GM21367 (cell line): ENCODE data around the gene ADAMTS20.
"Not testable (repeated sequence)": the region's sequence is repeated elsewhere in the genome, so short reads cannot be mapped to it uniquely, and the experiment has no call there.

Experiments used
- ATAC-seq: cut with Tn5 transposase; IDR thresholded peaks from one replicate; pipeline ENCODE4 v1.9.1; 2021; ENCODE audit not compliant: unreplicated experiment

ADAMTS20 gene, protein sequence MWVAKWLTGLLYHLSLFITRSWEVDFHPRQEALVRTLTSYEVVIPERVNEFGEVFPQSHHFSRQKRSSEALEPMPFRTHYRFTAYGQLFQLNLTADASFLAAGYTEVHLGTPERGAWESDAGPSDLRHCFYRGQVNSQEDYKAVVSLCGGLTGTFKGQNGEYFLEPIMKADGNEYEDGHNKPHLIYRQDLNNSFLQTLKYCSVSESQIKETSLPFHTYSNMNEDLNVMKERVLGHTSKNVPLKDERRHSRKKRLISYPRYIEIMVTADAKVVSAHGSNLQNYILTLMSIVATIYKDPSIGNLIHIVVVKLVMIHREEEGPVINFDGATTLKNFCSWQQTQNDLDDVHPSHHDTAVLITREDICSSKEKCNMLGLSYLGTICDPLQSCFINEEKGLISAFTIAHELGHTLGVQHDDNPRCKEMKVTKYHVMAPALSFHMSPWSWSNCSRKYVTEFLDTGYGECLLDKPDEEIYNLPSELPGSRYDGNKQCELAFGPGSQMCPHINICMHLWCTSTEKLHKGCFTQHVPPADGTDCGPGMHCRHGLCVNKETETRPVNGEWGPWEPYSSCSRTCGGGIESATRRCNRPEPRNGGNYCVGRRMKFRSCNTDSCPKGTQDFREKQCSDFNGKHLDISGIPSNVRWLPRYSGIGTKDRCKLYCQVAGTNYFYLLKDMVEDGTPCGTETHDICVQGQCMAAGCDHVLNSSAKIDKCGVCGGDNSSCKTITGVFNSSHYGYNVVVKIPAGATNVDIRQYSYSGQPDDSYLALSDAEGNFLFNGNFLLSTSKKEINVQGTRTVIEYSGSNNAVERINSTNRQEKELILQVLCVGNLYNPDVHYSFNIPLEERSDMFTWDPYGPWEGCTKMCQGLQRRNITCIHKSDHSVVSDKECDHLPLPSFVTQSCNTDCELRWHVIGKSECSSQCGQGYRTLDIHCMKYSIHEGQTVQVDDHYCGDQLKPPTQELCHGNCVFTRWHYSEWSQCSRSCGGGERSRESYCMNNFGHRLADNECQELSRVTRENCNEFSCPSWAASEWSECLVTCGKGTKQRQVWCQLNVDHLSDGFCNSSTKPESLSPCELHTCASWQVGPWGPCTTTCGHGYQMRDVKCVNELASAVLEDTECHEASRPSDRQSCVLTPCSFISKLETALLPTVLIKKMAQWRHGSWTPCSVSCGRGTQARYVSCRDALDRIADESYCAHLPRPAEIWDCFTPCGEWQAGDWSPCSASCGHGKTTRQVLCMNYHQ (N-terminal part only)

DNA sequence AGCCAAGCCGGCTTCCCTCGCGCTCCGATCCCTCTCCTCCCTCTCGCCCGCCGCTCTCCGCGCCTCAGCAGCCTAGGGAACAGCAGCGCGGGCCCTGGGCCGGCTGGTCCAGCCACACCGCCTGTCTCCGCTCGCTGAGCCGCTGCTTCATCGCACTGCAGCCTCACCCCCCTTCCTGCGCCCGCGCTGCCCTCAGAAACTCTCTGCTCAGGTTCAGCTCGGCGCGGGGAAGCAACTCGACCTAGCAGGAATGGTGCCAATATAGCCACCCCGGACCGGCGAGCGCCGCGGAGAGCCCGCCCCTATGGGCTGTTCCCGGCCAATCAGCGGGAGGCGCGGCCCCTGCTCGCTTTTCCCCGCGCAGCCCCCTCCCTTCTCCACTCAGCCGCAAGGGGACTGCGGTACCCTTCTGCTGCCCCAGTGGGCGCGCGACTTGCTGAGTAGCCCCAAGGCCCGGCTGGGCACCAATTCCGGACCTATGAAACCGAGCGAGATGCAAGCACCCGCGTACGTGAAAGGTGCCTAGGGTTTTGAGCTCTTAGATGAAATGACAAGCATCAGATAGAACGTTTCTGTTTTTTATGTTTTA, at the start of gene ADAMTS20:
TSS of gene ADAMTS20 (minus strand) at position 233 of the 589 bp plus-strand sequence. CDS start 282 bp downstream, outside the sequence.
- no peak for ATAC-seq

DNA sequence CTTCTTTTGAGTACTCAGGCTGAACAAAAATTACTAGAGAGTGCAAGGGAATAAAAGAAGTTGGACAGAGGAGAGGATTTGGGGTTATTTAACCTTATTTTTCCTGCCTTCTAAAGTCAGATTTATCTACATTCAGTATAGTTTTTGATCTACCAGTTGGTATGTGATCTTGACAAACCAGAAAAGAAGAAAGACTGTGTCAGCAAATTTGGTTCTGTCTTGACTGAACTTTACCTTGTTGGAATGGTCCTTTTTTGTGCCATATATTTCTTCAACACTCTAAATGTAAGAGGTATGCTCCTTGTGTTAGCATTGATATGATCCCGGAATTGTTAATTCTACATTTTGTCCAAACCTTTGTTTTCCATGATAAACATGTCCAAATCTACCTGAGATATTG, 47.7 kb upstream of the ADAMTS20 start:
- no peak for ATAC-seq

DNA sequence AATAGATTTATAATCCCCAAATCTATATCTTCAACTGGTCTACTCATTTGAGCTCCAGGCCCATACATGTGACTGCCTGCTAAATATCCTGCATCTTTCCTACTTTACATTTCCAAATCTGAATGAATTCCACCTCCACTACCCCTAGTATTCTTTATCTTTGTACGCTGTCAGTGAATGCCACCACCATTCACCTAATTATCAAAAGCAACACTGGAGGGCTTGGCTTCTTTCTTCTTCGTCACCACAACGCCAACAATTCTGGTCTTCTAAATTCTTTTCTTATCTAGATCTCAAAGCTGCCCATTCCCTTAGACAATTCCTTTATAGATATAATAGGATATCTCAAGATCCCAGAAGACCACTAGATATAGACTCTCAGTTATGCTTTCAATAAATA, 47.1 kb upstream of the ADAMTS20 start:
- no peak for ATAC-seq

DNA sequence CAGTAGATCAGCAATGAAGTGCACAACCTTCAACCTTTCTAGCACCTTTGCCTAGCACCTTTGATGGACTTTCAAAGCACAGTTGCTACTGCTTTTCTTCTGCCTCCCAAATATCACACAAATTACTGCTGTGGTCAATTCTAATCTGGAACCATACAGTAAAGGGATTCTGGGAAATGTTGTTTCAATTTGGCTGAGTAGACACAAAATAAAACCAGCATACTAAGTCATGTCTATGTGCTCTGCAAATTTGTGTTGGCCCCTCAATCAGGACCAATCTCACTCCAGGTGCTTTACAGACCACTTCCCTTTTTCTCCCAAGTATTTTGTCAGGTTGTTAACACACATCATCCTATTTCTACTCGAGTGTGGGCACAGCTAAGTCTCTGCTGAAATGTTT, 38.3 kb upstream of the ADAMTS20 start:
- no peak for ATAC-seq

DNA sequence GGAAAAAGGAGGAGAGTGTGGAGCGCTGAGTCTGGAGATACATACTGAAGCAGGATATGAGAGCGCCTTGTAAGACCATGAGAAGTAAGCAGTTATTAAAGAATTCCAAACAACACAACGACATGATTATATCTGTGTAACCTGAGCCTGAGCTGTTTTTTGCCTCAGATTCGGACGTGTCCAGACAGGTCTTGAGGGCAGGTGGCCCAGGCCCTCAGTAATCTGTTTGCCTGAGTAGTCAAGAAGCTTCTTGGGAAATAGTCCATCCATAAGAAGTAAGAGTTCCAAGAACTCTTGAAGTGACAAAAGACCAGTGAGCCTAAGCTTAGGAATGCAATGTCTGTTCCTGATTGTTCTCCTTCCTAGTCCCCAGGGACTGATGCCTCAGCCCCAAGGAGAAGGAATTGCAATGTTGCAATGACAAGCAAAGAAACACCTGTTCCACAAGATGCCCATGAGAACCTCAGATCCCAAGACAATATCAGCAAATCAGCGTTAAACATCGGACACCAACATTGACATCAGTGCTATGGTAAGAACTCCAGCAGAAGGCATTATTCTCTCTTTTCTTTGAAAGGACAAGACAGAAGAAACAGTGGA, 34.7 kb upstream of the ADAMTS20 start:
- ATAC-seq: no peak

DNA sequence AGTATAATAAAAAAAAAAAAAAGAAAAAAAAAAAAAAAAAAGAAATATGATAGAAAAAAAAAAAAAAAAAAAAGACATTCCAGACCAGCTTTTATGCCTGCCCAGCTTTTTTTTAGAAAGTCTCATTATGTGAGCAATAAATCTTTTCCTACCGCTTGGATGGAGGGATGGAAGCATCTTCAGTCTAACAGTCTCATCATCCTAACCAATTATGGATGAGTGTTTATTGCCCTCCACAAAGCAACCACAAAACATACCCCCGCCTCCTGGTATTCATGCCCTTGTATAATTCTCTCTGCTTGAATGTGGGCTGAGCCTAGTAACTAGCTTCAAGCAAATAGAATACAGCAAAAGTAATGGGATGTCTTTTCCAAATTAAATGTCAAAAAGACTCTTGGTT, 33.7 kb upstream of the ADAMTS20 start:
- no peak for ATAC-seq

DNA sequence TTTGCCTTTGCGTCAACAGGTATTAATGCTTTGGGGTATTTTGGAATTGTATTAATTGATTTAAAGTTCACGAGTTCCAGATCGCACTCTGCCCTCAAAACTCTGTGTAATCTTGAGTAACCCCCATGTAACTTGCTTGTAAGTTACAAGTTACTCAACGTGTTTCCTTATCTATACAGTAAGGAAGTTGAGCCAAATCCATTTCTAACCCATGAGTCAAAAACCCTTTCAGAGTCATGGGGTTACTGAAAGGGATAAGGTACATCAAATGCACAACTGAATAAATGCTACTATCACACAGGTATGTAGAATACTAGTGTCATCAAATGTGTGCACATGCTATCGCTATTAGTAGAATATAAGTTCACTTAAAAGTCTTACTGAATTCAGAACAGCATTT, 28.6 kb upstream of the ADAMTS20 start:
- no peak for ATAC-seq

DNA sequence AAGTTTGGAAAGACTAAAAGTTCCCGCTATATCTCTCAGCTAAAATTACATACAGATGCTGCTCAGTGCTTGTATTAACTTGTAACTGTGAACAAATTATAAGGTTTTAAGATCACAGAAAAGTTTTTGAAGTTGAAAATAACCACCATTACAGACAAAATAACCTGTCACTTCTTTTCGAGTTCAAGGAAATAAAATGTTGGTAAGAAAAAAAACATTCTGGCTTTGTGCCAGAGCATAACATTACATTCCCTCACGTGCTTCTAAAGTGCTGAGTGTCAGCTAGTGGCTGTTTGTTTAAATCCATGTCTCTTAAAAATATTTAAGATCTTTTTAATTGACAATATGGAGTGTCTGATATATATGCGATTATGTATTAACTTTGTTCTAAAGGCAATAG, 27.2 kb upstream of the ADAMTS20 start:
- ATAC-seq: no peak

DNA sequence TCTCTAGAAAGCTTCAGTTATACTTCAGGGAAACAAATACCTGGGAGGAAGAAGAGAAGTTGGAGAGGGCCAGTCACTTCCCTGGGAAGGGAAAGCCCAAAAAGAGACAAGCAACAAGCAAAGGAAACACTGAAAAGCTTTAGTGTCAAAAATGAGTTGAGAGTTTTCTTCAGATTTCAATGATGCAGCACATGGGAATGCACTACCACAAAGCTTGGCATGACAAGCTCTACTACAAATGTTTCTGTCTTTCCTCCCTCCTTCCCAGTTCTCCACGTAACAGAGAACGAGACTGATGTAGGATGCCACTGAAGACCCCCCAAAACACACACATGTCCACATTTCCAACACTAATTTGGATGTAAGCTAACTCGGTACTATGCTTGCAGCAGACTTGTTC, 26.8 kb upstream of the ADAMTS20 start:
- no peak for ATAC-seq

DNA sequence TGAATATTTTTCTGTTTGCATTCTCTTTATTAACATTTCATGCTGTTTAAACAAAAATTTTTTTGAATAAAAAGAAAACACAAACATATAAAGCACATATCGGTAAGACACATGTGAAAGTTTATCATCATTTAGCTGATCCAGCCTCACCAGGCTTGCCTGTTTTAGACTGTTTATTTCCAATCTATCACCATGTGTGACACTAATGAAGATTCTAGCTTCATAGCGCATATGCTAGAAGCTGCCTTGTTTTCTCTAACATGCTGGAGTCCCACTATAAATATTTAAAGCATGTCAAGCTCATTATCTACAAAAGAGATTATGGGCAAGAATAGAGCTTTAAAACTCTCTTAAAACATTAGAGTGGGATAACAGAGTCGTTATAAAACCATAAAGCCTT, 25.4 kb upstream of the ADAMTS20 start:
- ATAC-seq: no peak

DNA sequence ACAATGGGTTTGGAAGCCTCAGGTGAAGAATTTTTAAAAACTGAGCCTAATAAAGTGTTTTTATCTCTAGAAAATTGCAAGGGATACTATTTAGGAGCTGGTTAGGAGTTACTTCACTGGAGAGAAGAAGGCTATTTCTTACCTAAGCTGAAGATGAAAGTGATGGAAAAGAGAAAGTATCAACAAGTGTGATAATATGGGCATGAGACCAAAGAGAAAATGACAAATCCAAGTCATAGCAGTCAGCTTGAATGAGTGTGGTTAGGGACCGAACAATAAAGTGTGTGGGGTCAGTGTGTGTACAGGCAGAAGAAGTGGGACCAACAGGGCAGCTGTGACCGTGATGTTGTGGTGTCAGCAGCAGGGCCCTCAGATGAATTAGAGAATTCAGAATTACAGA, 24.2 kb upstream of the ADAMTS20 start:
- ATAC-seq: no peak

DNA sequence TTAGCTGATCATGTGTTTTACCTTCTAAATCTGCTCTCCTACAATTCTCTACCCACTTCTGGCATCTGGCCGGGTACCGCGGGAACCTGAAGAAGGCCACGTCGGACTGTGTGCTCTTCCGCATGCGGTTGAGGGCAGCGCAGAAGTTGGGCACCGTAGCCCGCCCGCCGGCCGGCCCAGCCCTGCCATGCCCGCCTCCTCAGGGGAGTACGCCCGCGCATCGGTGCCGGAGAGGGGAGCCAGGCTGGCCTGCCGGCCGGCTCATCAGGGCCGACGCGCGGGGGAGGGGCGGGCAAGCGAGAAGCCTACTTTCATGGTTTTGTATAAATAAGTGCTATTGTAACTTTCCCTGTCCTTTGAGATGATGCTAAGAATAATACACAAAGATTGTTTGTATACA, 19.9 kb upstream of the ADAMTS20 start:
- ATAC-seq: no peak

DNA sequence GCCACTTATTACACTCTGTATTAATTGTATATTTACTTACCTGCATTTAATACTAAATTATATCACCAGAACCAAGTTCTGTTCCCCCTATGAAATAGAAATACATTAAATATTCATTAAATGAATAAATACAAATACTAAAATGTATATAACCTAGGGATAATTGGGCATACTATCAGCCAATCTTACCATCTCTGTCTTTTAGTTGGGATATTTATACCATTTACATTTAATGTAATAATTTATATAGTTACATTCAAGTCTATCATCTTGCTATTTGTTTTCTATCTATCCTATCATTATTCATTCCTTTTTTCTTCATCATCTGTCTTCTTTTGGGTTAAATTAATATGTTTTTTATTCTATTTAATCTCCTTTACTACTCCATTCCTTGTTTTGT, 4.1 kb upstream of the ADAMTS20 start:
- no peak for ATAC-seq

DNA sequence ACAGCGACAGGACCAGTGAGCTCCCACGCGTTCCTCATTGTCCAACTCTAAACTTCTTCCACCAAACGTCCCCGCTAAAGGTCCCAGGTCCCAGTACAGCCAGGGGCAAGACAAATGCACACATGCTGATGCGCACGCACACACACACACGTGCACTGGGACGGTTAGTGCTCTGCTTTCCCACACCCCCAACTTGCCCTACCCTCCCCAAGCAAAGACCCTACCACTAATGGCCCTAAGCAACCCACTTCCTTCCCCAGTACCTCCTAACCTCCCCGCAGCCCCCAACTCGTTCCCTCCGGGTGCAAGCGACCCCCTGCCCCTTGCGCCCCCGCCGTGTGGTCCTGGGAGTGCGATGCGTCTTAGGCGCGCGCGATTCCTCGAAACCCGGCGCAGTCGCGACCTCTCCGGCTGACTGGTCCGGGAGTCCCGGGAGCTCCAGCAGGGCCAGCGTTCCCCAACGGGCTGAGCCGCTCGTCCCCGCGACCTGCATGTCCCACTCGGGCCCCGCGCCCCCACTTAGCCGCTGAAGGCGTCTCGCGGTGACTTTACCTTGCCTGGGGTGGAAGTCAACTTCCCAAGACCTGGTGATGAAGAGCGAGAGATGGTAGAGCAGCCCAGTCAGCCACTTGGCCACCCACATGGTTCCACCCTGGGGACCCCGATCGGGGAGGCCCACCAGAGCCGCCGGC, 578 bp downstream of the ADAMTS20 start:
- no peak for ATAC-seq

DNA sequence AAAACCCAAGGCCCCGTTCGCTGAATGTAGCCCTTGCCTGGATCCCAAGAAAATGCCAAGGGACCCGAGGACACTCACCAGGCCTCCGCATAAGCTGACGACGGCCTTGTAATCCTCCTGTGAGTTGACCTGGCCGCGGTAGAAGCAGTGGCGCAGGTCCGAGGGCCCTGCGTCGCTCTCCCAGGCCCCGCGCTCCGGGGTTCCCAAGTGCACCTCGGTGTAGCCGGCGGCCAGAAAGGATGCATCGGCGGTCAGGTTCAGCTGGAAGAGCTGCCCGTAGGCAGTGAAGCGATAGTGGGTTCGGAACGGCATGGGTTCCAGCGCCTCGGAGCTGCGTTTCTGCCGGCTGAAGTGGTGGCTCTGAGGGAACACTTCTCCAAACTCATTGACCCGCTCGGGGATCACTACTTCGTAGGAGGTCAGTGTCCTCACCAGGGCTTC, 1.2 kb downstream of the ADAMTS20 start:
- ATAC-seq: no peak

DNA sequence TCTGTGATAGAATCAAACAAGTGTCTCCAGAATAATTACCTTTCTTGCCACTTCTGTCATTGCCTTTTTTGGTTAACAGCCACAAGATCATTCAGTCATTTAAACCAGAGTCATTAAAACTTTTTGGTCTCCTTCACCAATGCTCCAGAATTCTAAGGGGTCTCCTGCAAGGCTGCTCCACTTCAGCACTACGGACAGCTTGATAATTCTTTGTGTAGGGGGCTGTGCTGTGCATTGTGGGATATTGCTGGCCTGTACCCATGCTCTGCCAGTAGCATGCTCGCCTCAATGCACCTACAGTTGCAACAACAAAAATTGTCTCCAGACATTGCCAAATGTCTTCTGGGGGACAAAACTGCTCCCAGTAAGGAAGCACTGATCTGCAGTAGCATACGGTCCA, 7.3 kb downstream of the ADAMTS20 start:
- no peak for ATAC-seq

DNA sequence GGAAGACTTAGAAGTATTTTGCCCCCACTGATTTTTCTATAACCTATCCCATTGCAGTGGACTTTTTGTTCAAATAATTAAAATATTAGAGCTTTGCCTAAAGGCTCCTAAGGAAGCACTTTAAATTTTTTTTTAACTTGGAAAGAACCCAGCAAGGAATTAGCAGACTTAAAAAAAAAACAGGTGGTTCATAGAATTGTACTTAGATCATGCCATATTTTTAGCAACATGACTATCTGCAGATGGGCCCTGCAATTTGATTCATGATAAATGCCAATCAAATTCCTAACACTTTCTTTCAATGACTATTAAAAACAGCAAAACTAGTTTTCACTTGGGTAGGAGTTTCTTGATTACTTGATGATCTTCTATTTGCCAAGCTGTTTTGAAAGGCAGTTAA, 11.5 kb downstream of the ADAMTS20 start:
- ATAC-seq: no peak

DNA sequence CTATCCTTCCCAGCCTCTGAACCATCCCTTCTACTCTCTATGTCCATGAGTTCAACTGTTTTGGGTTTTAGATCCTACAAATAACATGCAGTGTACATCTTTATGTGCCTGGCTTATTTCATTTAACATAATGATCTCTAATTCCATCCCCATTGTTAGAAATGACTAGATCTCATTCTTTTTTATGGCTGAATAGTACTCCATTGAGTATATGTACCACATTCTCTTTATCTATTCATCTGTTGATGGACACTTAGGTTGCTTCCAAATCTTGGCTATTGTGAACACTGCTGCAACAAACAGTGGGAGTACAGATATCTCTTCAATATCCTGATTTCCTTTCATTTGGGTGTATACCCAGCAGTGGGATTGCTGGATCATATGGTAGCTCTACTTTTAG, 14.3 kb downstream of the ADAMTS20 start:
- ATAC-seq: not testable (repeated sequence)

DNA sequence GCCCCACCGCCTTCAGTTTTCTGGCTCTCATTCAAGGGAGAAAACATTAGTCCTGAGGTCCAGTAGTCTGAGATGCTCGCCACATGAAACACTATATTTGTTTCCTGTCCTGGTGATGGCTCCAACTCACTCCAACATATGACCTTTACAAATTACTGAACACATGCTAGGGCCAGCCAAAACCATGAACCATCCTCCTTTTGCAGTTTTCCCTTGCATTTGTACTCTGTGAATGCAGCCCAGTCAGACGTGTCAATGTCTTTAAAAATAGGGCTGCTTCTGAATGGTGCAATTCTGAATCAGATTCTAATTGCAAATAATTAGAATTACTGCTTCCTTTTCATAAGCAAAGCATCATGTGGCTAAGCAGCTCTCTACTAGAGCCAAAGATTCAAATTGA, 36.0 kb downstream of the ADAMTS20 start:
- ATAC-seq: no peak

DNA sequence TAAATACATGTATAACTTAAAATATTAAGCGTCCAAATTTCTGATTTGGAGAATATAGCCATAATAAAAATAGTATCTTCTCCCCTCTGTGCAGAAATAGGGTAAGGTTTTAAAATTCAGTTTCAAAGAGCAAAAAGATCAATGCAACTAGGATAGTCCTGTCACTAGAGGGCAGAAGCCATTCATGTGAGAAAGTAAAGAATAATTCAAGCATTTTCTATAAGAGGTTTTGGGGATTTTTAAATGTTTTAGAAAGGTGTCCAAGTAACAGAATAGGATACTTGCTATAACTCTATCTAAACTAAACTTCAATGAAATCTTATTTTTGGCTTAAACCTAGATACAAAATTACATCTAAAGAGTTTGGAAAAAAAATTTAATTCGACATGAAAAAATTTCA, 50.3 kb downstream of the ADAMTS20 start:
- no peak for ATAC-seq
